GM18870 (cell line): ENCODE data around the gene CACNB2.

ENCODE experiments used
- ATAC-seq: cut with Tn5 transposase; IDR thresholded peaks from one replicate; pipeline ENCODE4 v1.9.1; 2021; ENCODE audit warnings: moderate library complexity; ENCODE audit not compliant: unreplicated experiment

The CACNB2 gene

GRCh38 chr10:18140149-18140956 lies at the start of gene CACNB2:
CACNB2 (plus strand) TSS chr10:18140424.
- no peak for ATAC-seq

- ATAC-seq: no peak
These were observed 45.9 kb upstream of the CACNB2 start for GRCh38 chr10:18094332-18094731.

- ATAC-seq: no peak
These were observed 45.4 kb upstream of the CACNB2 start for GRCh38 chr10:18094793-18095192.

GRCh38 chr10:18097524-18097923 lies 42.7 kb upstream of the CACNB2 start:
- no peak for ATAC-seq

- no peak for ATAC-seq
These were observed 42.0 kb upstream of the CACNB2 start for GRCh38 chr10:18098201-18098600.

GRCh38 chr10:18099415-18099814 lies 40.8 kb upstream of the CACNB2 start:
- no peak for ATAC-seq

GRCh38 chr10:18100669-18101068 lies 39.6 kb upstream of the CACNB2 start:
- ATAC-seq: no peak

GRCh38 chr10:18102404-18102803 lies 37.8 kb upstream of the CACNB2 start:
- ATAC-seq: no peak

- no peak for ATAC-seq
These were observed 35.9 kb upstream of the CACNB2 start for GRCh38 chr10:18104223-18104872.

GRCh38 chr10:18109341-18109870 lies 30.8 kb upstream of the CACNB2 start:
- no peak for ATAC-seq

GRCh38 chr10:18113881-18114280 lies 26.3 kb upstream of the CACNB2 start:
- ATAC-seq: no peak

GRCh38 chr10:18117276-18117675 lies 22.9 kb upstream of the CACNB2 start:
- no peak for ATAC-seq

GRCh38 chr10:18122753-18123152 lies 17.5 kb upstream of the CACNB2 start:
- ATAC-seq: no peak

- no peak for ATAC-seq
These were observed 7.2 kb upstream of the CACNB2 start for GRCh38 chr10:18133046-18133445.

GRCh38 chr10:18134509-18134908 lies 5.7 kb upstream of the CACNB2 start:
- ATAC-seq: no peak

GRCh38 chr10:18134921-18135320 lies 5.3 kb upstream of the CACNB2 start:
- ATAC-seq: no peak

GRCh38 chr10:18136073-18136791 lies 4.0 kb upstream of the CACNB2 start:
- no peak for ATAC-seq

- no peak for ATAC-seq
These were observed 3.1 kb upstream of the CACNB2 start for GRCh38 chr10:18137111-18137510.

- no peak for ATAC-seq
These were observed 977 bp downstream of the CACNB2 start for GRCh38 chr10:18140957-18141845.

GRCh38 chr10:18142151-18142550 lies 1.9 kb downstream of the CACNB2 start:
- no peak for ATAC-seq

- ATAC-seq: no peak
These were observed 4.2 kb downstream of the CACNB2 start for GRCh38 chr10:18144396-18144795.
